Neural progenitor cell (in vitro differentiated cells): ENCODE measurements around the gene IGBP1.

ENCODE experiments used
- EZH2 ChIP-seq: fragments of 200-600 bp; sonication (generic); IDR thresholded peaks from 2 replicates; pipeline ENCODE4 v1.6.1; 2017; ENCODE audit warnings: antibody characterized with exemption, mild to moderate bottlenecking, moderate library complexity
- EZH2phosphoT487 ChIP-seq: fragments of 200-600 bp; sonication (generic); IDR thresholded peaks from 2 replicates; pipeline ENCODE4 v1.6.1; 2017; ENCODE audit warnings: antibody characterized with exemption
- TF ChIP-seq, protein P1 (sequence below): fragments of 200-600 bp; sonication (generic); IDR thresholded peaks from 2 replicates; pipeline ENCODE4 v1.5.1; 2017; ENCODE audit warnings: antibody characterized with exemption, mild to moderate bottlenecking

DNA sequence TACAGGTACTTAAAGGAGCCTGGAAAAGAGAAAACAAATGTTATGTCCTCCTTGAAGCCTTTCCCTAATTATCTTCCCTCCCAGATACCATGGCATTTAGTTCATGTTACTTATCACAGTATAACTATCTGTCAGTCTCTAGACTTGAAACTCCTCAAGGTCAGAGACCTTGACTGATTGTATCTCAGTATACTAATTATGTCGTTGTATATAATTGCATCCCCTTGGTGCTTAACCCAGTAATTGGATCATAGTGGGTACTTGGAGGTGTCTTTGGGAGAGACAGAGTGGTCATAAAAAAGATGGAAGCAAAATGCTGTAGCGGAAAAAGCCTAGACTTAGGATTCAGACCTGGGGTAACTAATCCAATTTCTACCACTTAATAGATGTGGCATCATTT lies 8.1 kb downstream of the IGBP1 start:
- TF ChIP-seq, protein P1, sequence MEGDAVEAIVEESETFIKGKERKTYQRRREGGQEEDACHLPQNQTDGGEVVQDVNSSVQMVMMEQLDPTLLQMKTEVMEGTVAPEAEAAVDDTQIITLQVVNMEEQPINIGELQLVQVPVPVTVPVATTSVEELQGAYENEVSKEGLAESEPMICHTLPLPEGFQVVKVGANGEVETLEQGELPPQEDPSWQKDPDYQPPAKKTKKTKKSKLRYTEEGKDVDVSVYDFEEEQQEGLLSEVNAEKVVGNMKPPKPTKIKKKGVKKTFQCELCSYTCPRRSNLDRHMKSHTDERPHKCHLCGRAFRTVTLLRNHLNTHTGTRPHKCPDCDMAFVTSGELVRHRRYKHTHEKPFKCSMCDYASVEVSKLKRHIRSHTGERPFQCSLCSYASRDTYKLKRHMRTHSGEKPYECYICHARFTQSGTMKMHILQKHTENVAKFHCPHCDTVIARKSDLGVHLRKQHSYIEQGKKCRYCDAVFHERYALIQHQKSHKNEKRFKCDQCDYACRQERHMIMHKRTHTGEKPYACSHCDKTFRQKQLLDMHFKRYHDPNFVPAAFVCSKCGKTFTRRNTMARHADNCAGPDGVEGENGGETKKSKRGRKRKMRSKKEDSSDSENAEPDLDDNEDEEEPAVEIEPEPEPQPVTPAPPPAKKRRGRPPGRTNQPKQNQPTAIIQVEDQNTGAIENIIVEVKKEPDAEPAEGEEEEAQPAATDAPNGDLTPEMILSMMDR: no peak
- TF ChIP-seq EZH2phosphoT487 (no peak), EZH2 (no peak)
